Fibroblast of villous mesenchyme (primary cell): ENCODE measurements around the gene TTC9B. TPM values are rescaled to one million over a fixed set of nuclear protein-coding genes. Genes with fewer than 3 reads are reported as not detected.

ENCODE experiments used
- DNase-seq: peaks from one replicate; pipeline ENCODE4 v3.0.0-alpha.2; 2010; ENCODE audit warnings: low read depth
- H3K4me3 ChIP-seq: 2 replicates; pipeline ENCODE4 v1.5.1; 2011; ENCODE audit warnings: low read depth, mild to moderate bottlenecking, low read length
- CTCF ChIP-seq: IDR thresholded peaks from 2 replicates; pipeline ENCODE4 v1.5.1; 2012; ENCODE audit warnings: low read depth, mild to moderate bottlenecking, low read length; ENCODE audit not compliant: insufficient read depth
- total RNA-seq: library from RNA; depleted of rRNA; stranded (reverse); fragments of >200 nt; gene quantifications from 2 replicates; pipeline ENCODE4 v1.2.3, GENCODE V29; 2012

TTC9B gene
- total RNA-seq, 1 donor = not detected

GRCh38 chr19:40233811-40234389, 15.7 kb upstream of the TTC9B start:
- no peak for DNase-seq
- TF ChIP-seq CTCF = no peak
- no peak overlapping the region for H3K4me3 ChIP-seq

GRCh38 chr19:40232949-40233810, 15.0 kb upstream of the TTC9B start:
- TF ChIP-seq CTCF = no peak
- DNase-seq = no peak
- H3K4me3 ChIP-seq = no peak overlapping the region

- no peak for DNase-seq
- no peak for TF ChIP-seq CTCF
- H3K4me3 ChIP-seq = no peak overlapping the region
These were observed 14.3 kb upstream of the TTC9B start for GRCh38 chr19:40232479-40232878.

GRCh38 chr19:40231544-40232424, 13.6 kb upstream of the TTC9B start:
- no peak overlapping the region for H3K4me3 ChIP-seq
- TF ChIP-seq CTCF = no peak
- DNase-seq = peak; percentile 21

- no peak for TF ChIP-seq CTCF
- DNase-seq = no peak
- no peak overlapping the region for H3K4me3 ChIP-seq
These were observed 12.9 kb upstream of the TTC9B start for GRCh38 chr19:40231057-40231456.

- H3K4me3 ChIP-seq = no peak overlapping the region
- no peak for DNase-seq
- no peak for TF ChIP-seq CTCF
These were observed 11.8 kb upstream of the TTC9B start for GRCh38 chr19:40229926-40230417.
